Testis (tissue), 3 donors: ENCODE measurements around the gene GCNA. TPM values are rescaled to one million over a fixed set of nuclear protein-coding genes. Genes with fewer than 3 reads are reported as not detected.
"Not testable (repeated sequence)": the region's sequence is repeated elsewhere in the genome, so short reads cannot be mapped to it uniquely, and the experiment has no call there.

Experiments used
- DNase-seq: peaks from one replicate; pipeline ENCODE4 v3.0.0-alpha.2; 2019
- H3K27ac ChIP-seq, 2 donors: fragments of 200-600 bp; sonication (generic); one replicate each; pipeline ENCODE4 v1.5.1; 2019
- H3K27me3 ChIP-seq: fragments of 200-600 bp; sonication (generic); one replicate; pipeline ENCODE4 v1.5.1; 2019
- H3K36me3 ChIP-seq: fragments of 200-600 bp; sonication (generic); one replicate; pipeline ENCODE4 v1.5.1; 2017; ENCODE audit warnings: low read depth; ENCODE audit errors: missing control alignments
- H3K4me1 ChIP-seq: fragments of 200-600 bp; sonication (generic); one replicate; pipeline ENCODE4 v1.5.1; 2019
- H3K4me3 ChIP-seq, 2 donors: fragments of 200-600 bp; sonication (generic); one replicate each; pipeline ENCODE4 v1.5.1; 2017 to 2019
- H3K9me3 ChIP-seq: fragments of 200-600 bp; sonication (generic); one replicate; pipeline ENCODE4 v1.5.1; 2017
- POLR2A ChIP-seq: fragments of 450-650 bp; IDR thresholded peaks from one replicate; pipeline ENCODE4 v1.6.1; 2017; ENCODE audit warnings: antibody characterized with exemption, mild to moderate bottlenecking, moderate library complexity
- whole genome bisulfite sequencing, 2 donors: methylation state at CpG; one replicate each; pipeline ENCODE4 v1.1.5; 2018; 5-methylcytosine and 5-hydroxymethylcytosine counted together
- intact Hi-C: fragments of 100-400 bp; cut with DNase I; formaldehyde crosslinking; loops from one replicate; pipeline ENCODE4 v1.15.1; 2023; ENCODE audit warnings: low total_unique reads
- polyA plus RNA-seq: library from polyadenylated mRNA; stranded (reverse); fragments of 350-450 nt; fragmentation: Illumina TruSeq; extraction: RNeasy Lipid Tissue Mini Kit (QIAGEN cat#74804); gene quantifications from one replicate; pipeline ENCODE4 v1.2.3, GENCODE V29; 2014; ENCODE audit warnings: low read depth, low replicate concordance; ENCODE audit not compliant: insufficient read depth
- total RNA-seq, 2 donors: library from RNA; depleted of rRNA; stranded (reverse); fragments of >200 nt; gene quantifications; one replicate each; pipeline ENCODE4 v1.2.3, GENCODE V29; 2016
- TF ChIP-seq, protein P1 (sequence below), 3 experiments: fragments of 450-650 bp in 2 of 3; fragments of 200-600 bp in 1 of 3; sonication (generic) in 1 of 3; IDR thresholded peaks; one replicate each; pipeline ENCODE4 v1.5.1; 2016 to 2019; ENCODE audit warnings: antibody characterized with exemption in 3 of 3, mild to moderate bottlenecking in 2 of 3, moderate library complexity in 1 of 3

GCNA gene
- total and polyA plus RNA-seq, 3 donors from 2014 or later: 18.4 to 30.7 (median 30.0) TPM

- Histone ChIP-seq H3K4me3 (no peak overlapping the region), H3K36me3 (no peaks in the 10 kb centered on the region), H3K27me3 (no peaks in the 10 kb centered on the region), H3K27ac (peak overlapping the region in 1 of 2 donors; percentile 55), H3K4me1 (no peaks in the 10 kb centered on the region), H3K9me3 (no peaks in the 10 kb centered on the region)
- TF ChIP-seq POLR2A: no peak
- TF ChIP-seq, protein P1, sequence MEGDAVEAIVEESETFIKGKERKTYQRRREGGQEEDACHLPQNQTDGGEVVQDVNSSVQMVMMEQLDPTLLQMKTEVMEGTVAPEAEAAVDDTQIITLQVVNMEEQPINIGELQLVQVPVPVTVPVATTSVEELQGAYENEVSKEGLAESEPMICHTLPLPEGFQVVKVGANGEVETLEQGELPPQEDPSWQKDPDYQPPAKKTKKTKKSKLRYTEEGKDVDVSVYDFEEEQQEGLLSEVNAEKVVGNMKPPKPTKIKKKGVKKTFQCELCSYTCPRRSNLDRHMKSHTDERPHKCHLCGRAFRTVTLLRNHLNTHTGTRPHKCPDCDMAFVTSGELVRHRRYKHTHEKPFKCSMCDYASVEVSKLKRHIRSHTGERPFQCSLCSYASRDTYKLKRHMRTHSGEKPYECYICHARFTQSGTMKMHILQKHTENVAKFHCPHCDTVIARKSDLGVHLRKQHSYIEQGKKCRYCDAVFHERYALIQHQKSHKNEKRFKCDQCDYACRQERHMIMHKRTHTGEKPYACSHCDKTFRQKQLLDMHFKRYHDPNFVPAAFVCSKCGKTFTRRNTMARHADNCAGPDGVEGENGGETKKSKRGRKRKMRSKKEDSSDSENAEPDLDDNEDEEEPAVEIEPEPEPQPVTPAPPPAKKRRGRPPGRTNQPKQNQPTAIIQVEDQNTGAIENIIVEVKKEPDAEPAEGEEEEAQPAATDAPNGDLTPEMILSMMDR (IDR thresholded peaks at IDR 0.05): no peak
- 53 to 63% methylated on average over 18 to 26 of the region's 26 CpGs for WGBS, 2 donors
- DNase-seq: no peak
- intact Hi-C loops: no loop called here
These were observed 1.1 kb downstream of the GCNA start for GRCh38 chrX:71579136-71579989.

- H3K36me3 ChIP-seq: no peaks in the 10 kb centered on the region
- WGBS, 2 donors: 42 to 56% methylated on average over 7 of the region's 7 CpGs
- TF ChIP-seq, protein P1 (IDR thresholded peaks at IDR 0.05): no peak
- no peak for TF ChIP-seq POLR2A
- H3K4me1 ChIP-seq: no peaks in the 10 kb centered on the region
- no peak overlapping the region for H3K27ac ChIP-seq
- intact Hi-C loops: no loop called here
- DNase-seq: no peak
- no peaks in the 10 kb centered on the region for H3K9me3 ChIP-seq
- no peaks in the 10 kb centered on the region for H3K27me3 ChIP-seq
- no peak overlapping the region for H3K4me3 ChIP-seq
These were observed 1.7 kb downstream of the GCNA start for GRCh38 chrX:71579990-71580380.

- Histone ChIP-seq H3K36me3 (no peaks in the 10 kb centered on the region), H3K9me3 (no peaks in the 10 kb centered on the region), H3K4me1 (no peaks in the 10 kb centered on the region), H3K27ac (no peak overlapping the region), H3K27me3 (no peaks in the 10 kb centered on the region), H3K4me3 (no peak overlapping the region)
- DNase-seq: no peak
- 43 to 47% methylated on average over 5 of the region's 5 CpGs for WGBS, 2 donors
- intact Hi-C loops: no loop called here
- TF ChIP-seq, protein P1 (IDR thresholded peaks at IDR 0.05): no peak
These were observed 3.0 kb downstream of the GCNA start for GRCh38 chrX:71581210-71581609.

DNA sequence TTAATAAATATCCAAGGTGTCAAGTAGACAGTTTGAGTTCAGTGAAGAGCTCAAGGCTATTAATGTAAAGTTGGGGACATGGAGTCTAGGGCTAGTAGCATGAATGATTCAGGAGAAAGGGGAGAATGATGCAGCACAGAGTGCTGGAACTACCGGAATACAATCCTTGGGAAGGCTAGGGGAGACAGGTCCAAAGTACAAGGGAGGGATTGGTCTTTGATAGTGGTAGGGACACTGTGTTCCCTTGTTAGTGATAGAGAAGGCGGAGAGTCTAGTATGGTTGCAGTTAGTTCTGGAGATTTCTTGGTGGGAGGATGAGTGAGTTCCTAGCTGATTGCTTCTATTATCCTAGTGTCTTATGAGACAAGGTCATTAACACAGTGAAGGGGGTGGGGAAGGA is 8.7 kb downstream of the GCNA start:
- peak; percentile 47 for DNase-seq
- WGBS, 2 donors: 32 to 100% methylated on average over 1 to 2 of the region's 2 CpGs
- H3K4me1 ChIP-seq: no peaks in the 10 kb centered on the region
- intact Hi-C loops: no loop called here
- H3K4me3 ChIP-seq: no peak overlapping the region
- H3K27me3 ChIP-seq: no peaks in the 10 kb centered on the region
- no peaks in the 10 kb centered on the region for H3K36me3 ChIP-seq
- peak overlapping the region in 1 of 2 donors; percentile 56 for H3K27ac ChIP-seq
- TF ChIP-seq, protein P1 (IDR thresholded peaks at IDR 0.05): no peak
- no peak for TF ChIP-seq POLR2A
- H3K9me3 ChIP-seq: no peaks in the 10 kb centered on the region

- H3K36me3 ChIP-seq, intact Hi-C loops, H3K4me3 ChIP-seq, H3K27ac ChIP-seq, DNase-seq, H3K27me3 ChIP-seq, H3K9me3 ChIP-seq, H3K4me1 ChIP-seq: not testable (repeated sequence)
- 87% methylated on average over 6 of the region's 8 CpGs; no CpG with 5 or more reads in 1 of the 2 donors for WGBS, 2 donors
These were observed 15.0 kb downstream of the GCNA start for GRCh38 chrX:71593210-71593609.
